Activated T-cell treated with anti-CD3 and anti-CD28 coated beads, Interleukin-2, amount 50 U/mL, for 72 hours (primary cell): ENCODE results near the gene PPP3R1. TPM values are rescaled to one million over a fixed set of nuclear protein-coding genes. Genes with fewer than 3 reads are reported as not detected.
A peak's percentile ranks its signal among the peaks of the same experiment; 100 is the strongest.

Experiments used
- ATAC-seq, 2 donors: fragments of 150-1000 bp; cut with Tn5 transposase; replicated peaks in 1 of 2; 2 replicates each; pipeline ENCODE4 v1.10.0; 2021; ENCODE audit warnings: moderate library complexity in 2 of 2, mild to moderate bottlenecking in 1 of 2
- DNase-seq, 2 donors: peaks; one replicate each; pipeline ENCODE4 v3.0.0; 2021 to 2022; ENCODE audit warnings: mixed read lengths in 1 of 2
- H3K27ac Mint-ChIP-seq: one replicate; pipeline ENCODE4 v1.8.0; 2022; ENCODE audit warnings: mild to moderate bottlenecking, moderate library complexity, mixed read lengths
- H3K27me3 Mint-ChIP-seq: one replicate; pipeline ENCODE4 v1.8.0; 2022; ENCODE audit warnings: low read depth, mixed read lengths
- H3K36me3 Mint-ChIP-seq, 2 donors: one replicate each; pipeline ENCODE4 v1.8.0; 2022; ENCODE audit warnings: mixed read lengths in 2 of 2, mild to moderate bottlenecking in 1 of 2; ENCODE audit not compliant: insufficient read depth in 2 of 2
- H3K4me1 Mint-ChIP-seq: one replicate; pipeline ENCODE4 v1.8.0; 2022; ENCODE audit warnings: low read depth, mixed read lengths
- H3K4me3 Mint-ChIP-seq, 2 donors: one replicate each; pipeline ENCODE4 v1.8.0; 2022; ENCODE audit warnings: mild to moderate bottlenecking in 2 of 2, mixed read lengths in 2 of 2, moderate library complexity in 2 of 2
- H3K9me3 Mint-ChIP-seq, 2 donors: one replicate each; pipeline ENCODE4 v1.8.0; 2022; ENCODE audit warnings: mixed read lengths in 2 of 2
- total RNA-seq, 2 donors: library from RNA; stranded (reverse); gene quantifications; one replicate each; pipeline ENCODE4 v1.2.3, GENCODE V29; 2022

The PPP3R1 gene
- total RNA-seq, result 10 to 100 TPM; 81.1 to 83.8 TPM

GRCh38 chr2:68252400-68253218 is at the start of gene PPP3R1:
PPP3R1 (minus strand) TSS chr2:68252532; CDS start chr2:68252127, 405 bp downstream.
- Mint-ChIP-seq H3K27me3 (no peaks in the 10 kb centered on the region), H3K36me3 (peaks cover 7 to 8% of the 10 kb centered on the region in 2 donors), H3K27ac (peak within 1 kb of the TSS; percentile 96), H3K9me3 (no peaks in the 10 kb centered on the region), H3K4me3 (peak within 1 kb of the TSS; percentile 93 to 96), H3K4me1 (peaks cover 31% of the 10 kb centered on the region)
- DNase-seq, result peak; percentile 96
- ATAC-seq, result peak; percentile 86 to 88

GRCh38 chr2:68295516-68295915 is 43.2 kb upstream of the PPP3R1 start:
- H3K9me3 Mint-ChIP-seq, result no peaks in the 10 kb centered on the region
- ATAC-seq (no peak), DNase-seq (no peak)
- H3K27me3 Mint-ChIP-seq, result peaks cover 14% of the 10 kb centered on the region
- no peaks in the 10 kb centered on the region for H3K4me1 Mint-ChIP-seq
- no peak overlapping the region for H3K4me3 Mint-ChIP-seq
- no peaks in the 10 kb centered on the region for H3K36me3 Mint-ChIP-seq
- H3K27ac Mint-ChIP-seq, result no peak overlapping the region

DNA sequence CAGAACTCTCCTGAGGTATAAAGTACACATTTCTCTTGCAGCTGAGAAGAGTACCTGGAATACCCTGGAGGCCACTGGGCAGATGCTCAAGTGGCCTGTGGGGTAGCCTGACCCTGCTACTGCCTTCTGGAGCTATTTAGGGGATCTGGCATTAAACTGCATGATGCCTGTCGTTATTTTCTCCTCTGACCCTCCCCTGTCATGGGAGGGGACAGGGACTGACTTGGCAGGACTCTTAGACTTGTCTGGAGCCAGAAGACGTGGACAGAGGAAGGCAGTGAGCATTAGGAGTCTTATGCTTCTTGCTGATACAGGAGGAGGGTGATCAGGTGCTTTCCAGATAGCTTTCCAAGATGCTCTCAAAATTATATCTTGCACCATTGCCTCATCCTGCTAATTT is 42.6 kb upstream of the PPP3R1 start:
- Mint-ChIP-seq H3K27ac (no peak overlapping the region), H3K4me1 (no peaks in the 10 kb centered on the region), H3K9me3 (no peaks in the 10 kb centered on the region), H3K36me3 (no peaks in the 10 kb centered on the region), H3K4me3 (no peak overlapping the region), H3K27me3 (peaks cover 18% of the 10 kb centered on the region)
- DNase-seq, result no peak
- no peak for ATAC-seq

DNA sequence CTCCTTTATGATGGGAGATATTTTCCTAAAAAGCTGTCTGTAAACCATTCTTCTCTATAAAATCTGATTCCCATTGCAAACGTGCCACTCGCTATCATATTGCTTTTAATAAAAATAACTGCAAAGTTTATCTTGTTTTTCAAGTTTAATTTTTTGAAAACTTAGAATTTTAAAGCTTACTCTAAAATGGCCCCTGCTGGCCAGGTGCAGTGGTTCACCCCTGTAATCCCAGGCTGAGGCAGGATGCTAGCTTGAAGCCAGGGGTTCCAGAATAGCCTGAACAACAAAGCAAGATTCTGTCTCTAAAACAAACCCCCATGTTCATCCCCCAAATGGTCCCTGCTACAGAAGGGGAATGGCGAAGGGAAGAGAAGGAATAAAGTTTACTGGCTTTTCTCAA is 41.9 kb upstream of the PPP3R1 start:
- ATAC-seq, result no peak
- Mint-ChIP-seq H3K4me3 (no peak overlapping the region), H3K36me3 (no peaks in the 10 kb centered on the region), H3K27ac (no peak overlapping the region), H3K4me1 (no peaks in the 10 kb centered on the region), H3K9me3 (no peaks in the 10 kb centered on the region), H3K27me3 (peaks cover 13% of the 10 kb centered on the region)
- no peak for DNase-seq

GRCh38 chr2:68293755-68294154 is 41.4 kb upstream of the PPP3R1 start:
- no peak overlapping the region for H3K27ac Mint-ChIP-seq

GRCh38 chr2:68293024-68293423 is 40.7 kb upstream of the PPP3R1 start:
- H3K27me3 Mint-ChIP-seq, result peaks cover 20% of the 10 kb centered on the region
- H3K27ac Mint-ChIP-seq, result no peak overlapping the region
- DNase-seq, result no peak
- no peaks in the 10 kb centered on the region for H3K36me3 Mint-ChIP-seq
- H3K9me3 Mint-ChIP-seq, result no peaks in the 10 kb centered on the region
- ATAC-seq, result no peak
- no peaks in the 10 kb centered on the region for H3K4me1 Mint-ChIP-seq
- no peak overlapping the region for H3K4me3 Mint-ChIP-seq

More at GRCh38 chr2:68293755-68294154, 41.4 kb upstream of the PPP3R1 start:
- Mint-ChIP-seq H3K4me1 (no peaks in the 10 kb centered on the region), H3K36me3 (no peaks in the 10 kb centered on the region), H3K27me3 (peaks cover 13% of the 10 kb centered on the region), H3K4me3 (no peak overlapping the region), H3K9me3 (no peaks in the 10 kb centered on the region)
- ATAC-seq (no peak), DNase-seq (no peak)

DNA sequence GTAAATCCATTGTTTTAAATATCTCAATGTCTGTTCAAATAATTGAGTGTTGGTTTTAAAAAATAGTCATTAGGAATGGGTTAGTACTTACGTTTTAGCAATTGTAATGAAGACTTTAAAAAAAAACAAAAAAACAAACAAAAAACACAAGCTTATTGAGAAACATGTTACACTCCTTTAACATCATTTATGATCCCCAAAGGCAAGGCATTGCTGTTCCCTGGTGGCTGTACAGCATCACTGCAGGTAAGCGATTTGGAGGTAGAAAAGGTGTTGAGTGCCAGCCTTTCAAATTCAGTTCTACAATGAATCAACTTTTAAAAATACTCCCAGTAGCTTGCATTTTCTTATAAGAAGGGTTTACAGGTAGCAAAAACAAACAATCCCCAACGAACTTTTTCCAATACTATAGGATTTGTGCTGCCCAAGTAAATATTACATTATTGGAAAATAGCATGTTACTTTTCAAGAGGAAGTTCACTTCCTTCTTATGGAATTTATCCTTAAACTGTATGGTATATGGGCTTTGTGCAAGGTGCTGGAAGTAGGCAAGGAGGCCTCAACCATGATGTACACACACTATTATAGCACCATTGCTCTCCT is 39.9 kb upstream of the PPP3R1 start:
- H3K4me1 Mint-ChIP-seq, result no peaks in the 10 kb centered on the region
- no peak overlapping the region for H3K27ac Mint-ChIP-seq
- H3K9me3 Mint-ChIP-seq, result no peaks in the 10 kb centered on the region
- DNase-seq, result peak; percentile 9 to 14
- H3K4me3 Mint-ChIP-seq, result no peak overlapping the region
- H3K36me3 Mint-ChIP-seq, result no peaks in the 10 kb centered on the region
- H3K27me3 Mint-ChIP-seq, result peaks cover 28% of the 10 kb centered on the region
- ATAC-seq, result no peak

DNA sequence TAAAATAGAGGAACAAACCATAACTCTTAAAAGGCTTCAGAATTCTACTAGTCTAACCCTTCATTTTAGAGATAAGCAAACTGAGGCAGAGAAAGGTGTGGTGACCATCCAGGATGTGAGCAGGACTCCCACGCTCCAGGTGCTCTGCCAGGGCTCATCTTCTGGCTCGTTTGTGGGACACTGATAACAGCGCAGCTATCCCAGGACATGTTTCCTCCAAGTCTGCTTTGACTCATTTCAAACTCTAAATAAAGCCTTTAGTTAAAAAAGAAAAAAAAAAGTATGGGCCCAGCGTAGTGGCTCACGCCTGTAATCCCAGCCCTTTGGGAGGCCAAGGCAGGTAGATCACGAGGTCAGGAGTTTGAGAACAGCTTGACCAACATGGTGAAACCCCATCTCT is 39.0 kb upstream of the PPP3R1 start:
- Mint-ChIP-seq H3K4me1 (no peaks in the 10 kb centered on the region), H3K36me3 (no peaks in the 10 kb centered on the region), H3K27ac (no peak overlapping the region), H3K27me3 (peaks cover 35% of the 10 kb centered on the region), H3K9me3 (no peaks in the 10 kb centered on the region), H3K4me3 (no peak overlapping the region)
- no peak for ATAC-seq
- DNase-seq, result no peak

- H3K4me1 Mint-ChIP-seq, result no peaks in the 10 kb centered on the region
- H3K9me3 Mint-ChIP-seq, result no peaks in the 10 kb centered on the region
- H3K4me3 Mint-ChIP-seq, result no peak overlapping the region
- H3K27ac Mint-ChIP-seq, result no peak overlapping the region
- DNase-seq (no peak), ATAC-seq (no peak)
- H3K27me3 Mint-ChIP-seq, result peaks cover 39% of the 10 kb centered on the region
- H3K36me3 Mint-ChIP-seq, result no peaks in the 10 kb centered on the region
These were observed 38.6 kb upstream of the PPP3R1 start for GRCh38 chr2:68290901-68291300.

DNA sequence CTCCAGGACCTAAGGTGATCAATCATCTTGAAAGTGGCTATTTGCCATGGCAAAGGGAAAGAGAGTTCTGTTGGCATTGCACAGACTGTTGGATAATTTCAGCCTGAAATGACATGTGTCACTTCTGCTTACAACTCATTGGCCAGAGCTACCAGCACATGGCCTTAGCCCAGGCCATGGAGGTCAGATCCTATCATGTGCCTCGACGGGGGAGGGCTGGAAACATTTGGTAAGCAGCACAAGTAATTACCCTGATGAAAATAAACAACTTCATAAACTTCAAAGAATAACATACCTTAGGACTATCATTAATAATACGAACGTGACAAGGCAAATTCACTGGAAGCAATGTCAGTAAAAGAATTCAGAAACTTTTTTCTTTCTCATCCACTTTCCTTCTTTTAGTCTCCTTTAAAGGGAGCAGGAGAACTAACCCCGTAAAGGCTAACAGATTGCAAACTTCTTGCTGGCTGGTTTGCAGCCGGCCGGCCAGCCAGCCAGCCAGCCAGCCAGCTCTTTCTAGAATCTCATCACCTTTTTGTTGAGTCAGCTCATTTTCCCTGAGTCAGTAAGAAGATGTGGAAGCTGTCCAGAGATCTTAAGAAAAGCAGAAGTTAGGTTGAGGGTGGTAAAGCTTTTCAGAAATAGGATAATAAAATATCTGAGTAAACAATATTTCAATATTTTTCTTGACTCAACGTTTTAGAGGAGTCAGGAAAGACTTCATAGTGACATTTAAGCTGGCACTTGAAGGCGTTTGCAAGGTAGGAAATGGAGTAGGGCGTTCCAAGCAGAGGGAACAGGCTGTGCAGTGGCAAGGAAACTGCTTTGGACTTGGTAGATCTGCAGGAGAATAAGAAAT is 35.5 kb upstream of the PPP3R1 start:
- H3K27me3 Mint-ChIP-seq, result peaks cover 44% of the 10 kb centered on the region
- H3K9me3 Mint-ChIP-seq, result no peaks in the 10 kb centered on the region

GRCh38 chr2:68284896-68285295 is 32.6 kb upstream of the PPP3R1 start:
- H3K36me3 Mint-ChIP-seq, result no peaks in the 10 kb centered on the region
- DNase-seq (no peak), ATAC-seq (no peak)
- no peaks in the 10 kb centered on the region for H3K4me1 Mint-ChIP-seq
- H3K4me3 Mint-ChIP-seq, result no peak overlapping the region
- no peaks in the 10 kb centered on the region for H3K9me3 Mint-ChIP-seq
- H3K27ac Mint-ChIP-seq, result no peak overlapping the region
- peaks cover 41% of the 10 kb centered on the region for H3K27me3 Mint-ChIP-seq

More for the DNA sequence above, 35.5 kb upstream of the PPP3R1 start:
- H3K4me1 Mint-ChIP-seq, result no peaks in the 10 kb centered on the region
- no peaks in the 10 kb centered on the region for H3K36me3 Mint-ChIP-seq
- no peak overlapping the region for H3K27ac Mint-ChIP-seq
- ATAC-seq (no peak), DNase-seq (no peak)
- no peak overlapping the region for H3K4me3 Mint-ChIP-seq

DNA sequence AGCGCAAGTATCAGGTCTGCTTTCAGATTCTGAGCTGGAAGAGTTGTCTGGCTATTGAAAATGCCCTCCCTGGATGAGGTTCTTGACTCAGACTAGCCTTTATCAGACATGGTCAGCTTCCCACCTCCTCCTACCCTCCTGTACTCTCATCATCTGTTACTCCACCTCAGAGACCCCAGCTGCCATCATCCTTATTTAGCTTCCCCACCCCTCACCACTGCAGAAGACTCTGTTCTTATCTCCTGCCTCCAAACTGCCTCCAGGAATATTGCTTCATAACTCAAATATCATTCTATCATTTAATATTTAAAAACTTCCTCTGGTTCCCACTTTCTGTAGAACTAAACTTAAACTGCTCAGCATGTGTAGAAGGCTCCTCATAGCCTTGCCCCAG is 31.1 kb upstream of the PPP3R1 start:
- peaks cover 39% of the 10 kb centered on the region for H3K27me3 Mint-ChIP-seq
- no peak for ATAC-seq
- no peaks in the 10 kb centered on the region for H3K36me3 Mint-ChIP-seq
- H3K4me3 Mint-ChIP-seq, result no peak overlapping the region
- no peaks in the 10 kb centered on the region for H3K9me3 Mint-ChIP-seq
- no peak overlapping the region for H3K27ac Mint-ChIP-seq
- no peak for DNase-seq
- H3K4me1 Mint-ChIP-seq, result no peaks in the 10 kb centered on the region

GRCh38 chr2:68282811-68283418 is 30.6 kb upstream of the PPP3R1 start:
- ATAC-seq (peak in 1 of 2 donors; percentile 42), DNase-seq (peak in 1 of 2 donors; percentile 17)
- Mint-ChIP-seq H3K36me3 (no peaks in the 10 kb centered on the region), H3K9me3 (no peaks in the 10 kb centered on the region), H3K4me1 (no peaks in the 10 kb centered on the region), H3K27me3 (peaks cover 34% of the 10 kb centered on the region), H3K27ac (no peak overlapping the region), H3K4me3 (no peak overlapping the region)
